Measurements from ENCODE around the gene SPAG9.

The SPAG9 gene

DNA sequence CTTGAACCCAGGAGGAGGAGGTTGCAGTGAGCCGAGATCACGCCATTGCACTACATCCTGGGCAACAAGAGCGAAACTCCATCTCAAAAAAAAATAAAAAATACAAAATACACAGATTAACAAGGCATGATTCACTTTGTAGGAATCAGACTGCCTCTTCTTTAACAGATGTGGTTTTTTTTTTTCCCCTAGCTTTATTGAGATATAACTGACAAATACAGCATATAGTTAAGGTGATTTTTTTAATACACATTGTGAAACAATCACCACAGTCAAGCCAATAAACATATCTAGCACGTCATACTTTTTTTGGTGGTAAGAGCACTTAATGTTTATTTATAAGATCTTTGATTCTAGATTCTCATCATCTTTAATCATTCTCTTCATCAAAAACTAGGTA is 87.8 kb downstream of the SPAG9 start:
- Histone ChIP-seq H3K4me3 (ENCODE audit: insufficient read depth in 1 of 2, low read depth in 1 of 2, low read length in 2 of 2) (no peak overlapping the region), H3K14ac (ENCODE audit: low read length in 2 of 2) (no peak overlapping the region), H2AK5ac (ENCODE audit: low read length, severe bottlenecking) (no peak overlapping the region), H2AFZ (ENCODE audit: low read depth, low read length) (no peak overlapping the region), H3K27me3 (ENCODE audit: control insufficient read depth in 1 of 2, insufficient read depth in 1 of 2, low read length in 2 of 2) (no peaks in the 10 kb centered on the region), H3K23ac (ENCODE audit: low read length in 2 of 2) (no peak overlapping the region), H3K9me3 (ENCODE audit: control insufficient read depth, low read length) (no peaks in the 10 kb centered on the region), H2BK15ac (ENCODE audit: low read depth, poor library complexity, severe bottlenecking) (no peak overlapping the region), H3K79me1 (replicated peaks; ENCODE audit: low read length, poor library complexity, severe bottlenecking) (peaks cover 21% of the 10 kb centered on the region), H3K27ac (ENCODE audit: low read length, poor library complexity, severe bottlenecking) (no peak overlapping the region), H3K4ac (ENCODE audit: low read depth in 1 of 2, low read length in 2 of 2) (no peak overlapping the region), H4K91ac (ENCODE audit: low read length) (no peak overlapping the region), H3K9ac (ENCODE audit: low read length) (no peak overlapping the region), H2BK120ac (ENCODE audit: low read depth, low read length) (no peak overlapping the region), H3K4me2 (ENCODE audit: low read length, poor library complexity, severe bottlenecking) (no peak overlapping the region), H2BK5ac (ENCODE audit: low read depth, low read length, poor library complexity, severe bottlenecking) (no peak overlapping the region), H3K18ac (ENCODE audit: low read depth in 1 of 2, low read length in 2 of 2) (no peak overlapping the region), H2BK12ac (ENCODE audit: low read length in 2 of 2) (no peak overlapping the region), H3K4me1 (ENCODE audit: control insufficient read depth, insufficient read depth, low read depth, low read length) (peaks cover 4% of the 10 kb centered on the region), H4K8ac (ENCODE audit: low read length) (no peak overlapping the region), H3K36me3 (ENCODE audit: control insufficient read depth in 1 of 2, insufficient read depth in 2 of 2, low read depth in 1 of 2, low read length in 2 of 2) (peaks cover 0 to 38% of the 10 kb centered on the region in 2 experiments)
- no peak for DNase-seq
- 88% methylated on average over 3 of the region's 4 CpGs for WGBS

DNA sequence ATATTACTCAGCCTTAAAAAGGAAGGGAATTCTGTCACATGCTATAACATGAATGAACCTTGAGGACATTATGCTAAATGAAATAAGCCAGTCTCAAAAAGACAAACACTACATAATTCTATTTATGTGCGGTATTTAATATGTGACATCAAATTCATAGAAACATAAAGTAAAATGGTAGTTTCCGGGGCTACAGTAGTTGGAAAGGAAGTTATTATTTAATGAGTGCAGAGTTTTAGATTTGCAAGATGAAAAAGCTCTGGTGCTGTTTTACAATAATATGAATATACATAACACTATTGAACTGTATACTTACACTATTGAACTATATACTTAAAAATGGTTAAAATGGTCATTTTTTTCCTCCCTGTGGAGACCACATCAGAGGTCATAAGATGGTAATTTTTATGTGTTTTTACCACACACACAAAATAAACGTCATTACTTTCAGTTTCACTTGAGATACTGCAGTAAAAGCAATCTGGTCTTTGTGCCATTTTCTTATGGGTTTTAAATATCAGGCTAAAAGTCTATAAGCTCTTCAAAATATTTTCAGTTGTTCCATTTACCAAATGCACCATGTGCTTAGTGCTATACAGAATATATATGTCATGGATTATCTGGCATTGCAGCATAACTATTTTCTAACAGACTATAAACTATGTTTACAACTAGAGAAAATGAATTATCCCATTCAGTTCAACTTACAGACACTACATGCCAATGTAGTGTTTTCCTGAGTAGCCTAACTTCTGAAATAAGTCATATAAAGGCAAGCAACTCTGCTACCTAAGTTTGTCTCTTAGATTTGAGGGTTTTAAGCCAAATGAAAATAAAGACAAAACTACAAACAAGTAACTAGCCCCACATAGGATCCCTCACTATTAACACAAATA is 90.9 kb downstream of the SPAG9 start:
- Histone ChIP-seq H3K27ac (ENCODE audit: low read length, poor library complexity, severe bottlenecking) (no peak overlapping the region), H3K18ac (ENCODE audit: low read depth in 1 of 2, low read length in 2 of 2) (no peak overlapping the region), H2AFZ (ENCODE audit: low read depth, low read length) (no peak overlapping the region), H3K4me2 (ENCODE audit: low read length, poor library complexity, severe bottlenecking) (no peak overlapping the region), H2BK15ac (ENCODE audit: low read depth, poor library complexity, severe bottlenecking) (no peak overlapping the region), H3K9me3 (ENCODE audit: control insufficient read depth, low read length) (no peaks in the 10 kb centered on the region), H3K4ac (ENCODE audit: low read depth in 1 of 2, low read length in 2 of 2) (no peak overlapping the region), H2AK5ac (ENCODE audit: low read length, severe bottlenecking) (no peak overlapping the region), H2BK5ac (ENCODE audit: low read depth, low read length, poor library complexity, severe bottlenecking) (no peak overlapping the region), H3K9ac (ENCODE audit: low read length) (peak overlapping the region; percentile 81), H3K4me1 (ENCODE audit: control insufficient read depth, insufficient read depth, low read depth, low read length) (peaks cover 1% of the 10 kb centered on the region), H3K36me3 (ENCODE audit: control insufficient read depth in 1 of 2, insufficient read depth in 2 of 2, low read depth in 1 of 2, low read length in 2 of 2) (peaks cover 0 to 17% of the 10 kb centered on the region in 2 experiments), H2BK12ac (ENCODE audit: low read length in 2 of 2) (no peak overlapping the region), H4K8ac (ENCODE audit: low read length) (no peak overlapping the region), H4K91ac (ENCODE audit: low read length) (no peak overlapping the region), H3K4me3 (ENCODE audit: insufficient read depth in 1 of 2, low read depth in 1 of 2, low read length in 2 of 2) (peak overlapping the region in 1 of 2 experiments; percentile 64), H3K27me3 (ENCODE audit: control insufficient read depth in 1 of 2, insufficient read depth in 1 of 2, low read length in 2 of 2) (no peaks in the 10 kb centered on the region), H3K23ac (ENCODE audit: low read length in 2 of 2) (no peak overlapping the region), H3K79me1 (replicated peaks; ENCODE audit: low read length, poor library complexity, severe bottlenecking) (peaks cover 16% of the 10 kb centered on the region), H3K14ac (ENCODE audit: low read length in 2 of 2) (no peak overlapping the region), H2BK120ac (ENCODE audit: low read depth, low read length) (no peak overlapping the region)
- WGBS, result no CpG with 5 or more reads among the region's 3 CpGs
- DNase-seq, result peak; percentile 71

- Histone ChIP-seq H3K4me3 (ENCODE audit: insufficient read depth in 1 of 2, low read depth in 1 of 2, low read length in 2 of 2) (peak overlapping the region in 1 of 2 experiments; percentile 64), H2AFZ (ENCODE audit: low read depth, low read length) (no peak overlapping the region), H3K36me3 (ENCODE audit: control insufficient read depth in 1 of 2, insufficient read depth in 2 of 2, low read depth in 1 of 2, low read length in 2 of 2) (peaks cover 0 to 15% of the 10 kb centered on the region in 2 experiments), H4K8ac (ENCODE audit: low read length) (no peak overlapping the region), H3K27me3 (ENCODE audit: control insufficient read depth in 1 of 2, insufficient read depth in 1 of 2, low read length in 2 of 2) (no peaks in the 10 kb centered on the region), H3K9me3 (ENCODE audit: control insufficient read depth, low read length) (no peaks in the 10 kb centered on the region), H3K79me1 (replicated peaks; ENCODE audit: low read length, poor library complexity, severe bottlenecking) (peaks cover 12% of the 10 kb centered on the region), H3K27ac (ENCODE audit: low read length, poor library complexity, severe bottlenecking) (no peak overlapping the region), H3K4ac (ENCODE audit: low read depth in 1 of 2, low read length in 2 of 2) (no peak overlapping the region), H3K23ac (ENCODE audit: low read length in 2 of 2) (no peak overlapping the region), H3K9ac (ENCODE audit: low read length) (peak overlapping the region; percentile 81), H2BK12ac (ENCODE audit: low read length in 2 of 2) (no peak overlapping the region), H2AK5ac (ENCODE audit: low read length, severe bottlenecking) (no peak overlapping the region), H3K4me1 (ENCODE audit: control insufficient read depth, insufficient read depth, low read depth, low read length) (peaks cover 1% of the 10 kb centered on the region), H3K4me2 (ENCODE audit: low read length, poor library complexity, severe bottlenecking) (no peak overlapping the region), H2BK5ac (ENCODE audit: low read depth, low read length, poor library complexity, severe bottlenecking) (no peak overlapping the region), H3K18ac (ENCODE audit: low read depth in 1 of 2, low read length in 2 of 2) (no peak overlapping the region), H2BK120ac (ENCODE audit: low read depth, low read length) (no peak overlapping the region), H2BK15ac (ENCODE audit: low read depth, poor library complexity, severe bottlenecking) (no peak overlapping the region), H3K14ac (ENCODE audit: low read length in 2 of 2) (no peak overlapping the region), H4K91ac (ENCODE audit: low read length) (no peak overlapping the region)
- 100% methylated on average over 1 of the region's 1 CpG for WGBS
- DNase-seq, result no peak
These were observed 91.5 kb downstream of the SPAG9 start for GRCh38 chr17:51029142-51029541.

GRCh38 chr17:51028176-51028863 is 92.3 kb downstream of the SPAG9 start:
- Histone ChIP-seq H2AK5ac (ENCODE audit: low read length, severe bottlenecking) (no peak overlapping the region), H3K23ac (ENCODE audit: low read length in 2 of 2) (no peak overlapping the region)

More at GRCh38 chr17:51028176-51028863, 92.3 kb downstream of the SPAG9 start:
- Histone ChIP-seq H3K14ac (ENCODE audit: low read length in 2 of 2) (no peak overlapping the region), H3K4ac (ENCODE audit: low read depth in 1 of 2, low read length in 2 of 2) (no peak overlapping the region), H3K9ac (ENCODE audit: low read length) (no peak overlapping the region), H3K36me3 (ENCODE audit: control insufficient read depth in 1 of 2, insufficient read depth in 2 of 2, low read depth in 1 of 2, low read length in 2 of 2) (peaks cover 0 to 15% of the 10 kb centered on the region in 2 experiments), H2AFZ (ENCODE audit: low read depth, low read length) (no peak overlapping the region), H2BK15ac (ENCODE audit: low read depth, poor library complexity, severe bottlenecking) (no peak overlapping the region), H3K27ac (ENCODE audit: low read length, poor library complexity, severe bottlenecking) (no peak overlapping the region), H4K8ac (ENCODE audit: low read length) (no peak overlapping the region), H2BK120ac (ENCODE audit: low read depth, low read length) (no peak overlapping the region), H4K91ac (ENCODE audit: low read length) (no peak overlapping the region), H3K18ac (ENCODE audit: low read depth in 1 of 2, low read length in 2 of 2) (no peak overlapping the region), H3K4me2 (ENCODE audit: low read length, poor library complexity, severe bottlenecking) (no peak overlapping the region), H3K4me3 (ENCODE audit: insufficient read depth in 1 of 2, low read depth in 1 of 2, low read length in 2 of 2) (no peak overlapping the region), H2BK5ac (ENCODE audit: low read depth, low read length, poor library complexity, severe bottlenecking) (no peak overlapping the region), H3K9me3 (ENCODE audit: control insufficient read depth, low read length) (no peaks in the 10 kb centered on the region), H3K79me1 (replicated peaks; ENCODE audit: low read length, poor library complexity, severe bottlenecking) (peaks cover 18% of the 10 kb centered on the region), H3K4me1 (ENCODE audit: control insufficient read depth, insufficient read depth, low read depth, low read length) (peaks cover 1% of the 10 kb centered on the region), H2BK12ac (ENCODE audit: low read length in 2 of 2) (no peak overlapping the region), H3K27me3 (ENCODE audit: control insufficient read depth in 1 of 2, insufficient read depth in 1 of 2, low read length in 2 of 2) (no peaks in the 10 kb centered on the region)
- WGBS, result no CpG with 5 or more reads among the region's 1 CpG
- DNase-seq, result no peak
